ENCODE measurements around the gene NR1D1.

The NR1D1 gene

GRCh38 chr17:40097931-40098845, 2.2 kb downstream of the NR1D1 start:
- in situ Hi-C loops (cut with HindIII; ENCODE audit: low sequenced_read_pairs): no loop called here

- in situ Hi-C loops (cut with HindIII; ENCODE audit: low sequenced_read_pairs): no loop called here
Observed at GRCh38 chr17:40097087-40097486, 3.3 kb downstream of the NR1D1 start.

GRCh38 chr17:40095944-40096791, 4.2 kb downstream of the NR1D1 start:
- in situ Hi-C loops (cut with HindIII; ENCODE audit: low sequenced_read_pairs): no loop called here

GRCh38 chr17:40095351-40095943, 4.9 kb downstream of the NR1D1 start:
- in situ Hi-C loops (cut with HindIII; ENCODE audit: low sequenced_read_pairs): no loop called here

GRCh38 chr17:40094874-40095273, 5.5 kb downstream of the NR1D1 start:
- in situ Hi-C loops (cut with HindIII; ENCODE audit: low sequenced_read_pairs): no loop called here

- in situ Hi-C loops (cut with HindIII; ENCODE audit: low sequenced_read_pairs): no loop called here
Observed at GRCh38 chr17:40093580-40094201, 6.7 kb downstream of the NR1D1 start.

- in situ Hi-C loops (cut with HindIII; ENCODE audit: low sequenced_read_pairs): no loop called here
Observed at GRCh38 chr17:40093005-40093579, 7.3 kb downstream of the NR1D1 start.

GRCh38 chr17:40092581-40092980, 7.8 kb downstream of the NR1D1 start:
- in situ Hi-C loops (cut with HindIII; ENCODE audit: low sequenced_read_pairs): no loop called here

GRCh38 chr17:40091691-40092397, 8.5 kb downstream of the NR1D1 start:
- in situ Hi-C loops (cut with HindIII; ENCODE audit: low sequenced_read_pairs): no loop called here

GRCh38 chr17:40090237-40091119, 9.9 kb downstream of the NR1D1 start:
- in situ Hi-C loops (cut with HindIII; ENCODE audit: low sequenced_read_pairs): no loop called here

GRCh38 chr17:40089077-40089895, 11.1 kb downstream of the NR1D1 start:
- in situ Hi-C loops (cut with HindIII; ENCODE audit: low sequenced_read_pairs): loop anchor here (10.0 kb wide), 1 partner anchor 106 kb away; no protein-coding TSS in a partner anchor

GRCh38 chr17:40087903-40088718, 12.3 kb downstream of the NR1D1 start:
- in situ Hi-C loops (cut with HindIII; ENCODE audit: low sequenced_read_pairs): loop anchor here (10.0 kb wide), 1 partner anchor 107 kb away; no protein-coding TSS in a partner anchor

GRCh38 chr17:40087049-40087794, 13.2 kb downstream of the NR1D1 start:
- in situ Hi-C loops (cut with HindIII; ENCODE audit: low sequenced_read_pairs): loop anchor here (10.0 kb wide), 1 partner anchor 108 kb away; no protein-coding TSS in a partner anchor

- in situ Hi-C loops (cut with HindIII; ENCODE audit: low sequenced_read_pairs): loop anchor here (10.0 kb wide), 1 partner anchor 108 kb away; no protein-coding TSS in a partner anchor
Observed at GRCh38 chr17:40086150-40087044, 14.0 kb downstream of the NR1D1 start.

- in situ Hi-C loops (cut with HindIII; ENCODE audit: low sequenced_read_pairs): loop anchor here (10.0 kb wide), 1 partner anchor 110 kb away; no protein-coding TSS in a partner anchor
Observed at GRCh38 chr17:40084477-40084876, 15.9 kb downstream of the NR1D1 start.
